ENCODE data around the gene PCDHGC4.

PCDHGC4 gene

DNA sequence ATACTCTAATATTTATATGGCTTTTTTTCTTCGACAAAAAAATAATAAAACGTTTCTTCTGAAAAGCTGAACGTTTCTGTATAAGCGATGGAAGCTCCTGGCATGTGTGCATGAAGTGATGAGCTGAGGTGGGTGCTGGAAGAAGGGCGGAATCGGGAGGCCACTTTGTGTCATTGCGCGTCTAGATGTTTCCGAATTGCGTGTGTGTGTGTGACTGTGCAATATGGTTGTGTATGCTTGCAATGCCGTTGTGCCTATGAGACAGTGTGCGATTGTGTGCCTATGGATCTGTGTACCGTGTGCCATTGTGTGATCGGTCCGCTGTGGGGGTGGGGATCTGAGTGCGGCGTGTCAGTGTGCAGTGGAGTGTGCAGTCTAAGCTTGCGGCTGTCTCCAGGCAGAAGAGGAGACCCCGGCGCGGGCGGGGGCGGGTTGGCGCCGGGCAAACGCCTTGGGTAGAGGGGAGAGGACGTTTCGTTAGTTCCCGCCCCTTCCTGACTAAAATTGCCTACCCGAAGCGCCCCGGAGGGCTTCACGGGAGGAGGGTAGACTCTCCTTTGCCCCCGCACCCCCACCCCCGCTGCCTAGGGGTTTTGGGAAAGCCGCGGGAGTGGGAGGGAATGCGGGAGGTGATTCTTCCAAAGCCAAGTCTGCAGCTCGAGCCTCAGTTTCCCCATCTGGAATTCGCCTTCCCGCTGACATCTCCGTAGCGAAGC, 28.2 kb downstream of the PCDHGC4 start:
- H2AFZ ChIP-seq (ENCODE audit: low read depth, low read length) = no peak overlapping the region
- peak overlapping the region; percentile 15 for H2BK15ac ChIP-seq (ENCODE audit: low read depth, poor library complexity, severe bottlenecking)
- peak overlapping the region; percentile 41 to 61 for H3K4me3 ChIP-seq (ENCODE audit: insufficient read depth in 1 of 2, low read depth in 1 of 2, low read length in 2 of 2)
- peak overlapping the region; percentile 12 to 73 for H2BK12ac ChIP-seq (ENCODE audit: low read length in 2 of 2)
- H3K4ac ChIP-seq (ENCODE audit: low read depth in 1 of 2, low read length in 2 of 2) = peak overlapping the region; percentile 81 to 96
- H3K27ac ChIP-seq (ENCODE audit: low read length, poor library complexity, severe bottlenecking) = peak overlapping the region; percentile 98
- peak overlapping the region; percentile 87 for H4K91ac ChIP-seq (ENCODE audit: low read length)
- H4K8ac ChIP-seq (ENCODE audit: low read length) = peak overlapping the region; percentile 98
- H3K9ac ChIP-seq (ENCODE audit: low read length) = peak overlapping the region; percentile 90
- H3K14ac ChIP-seq (ENCODE audit: low read length in 2 of 2) = peak overlapping the region in 1 of 2 experiments; percentile 90
- peaks cover 35 to 53% of the 10 kb centered on the region in 2 experiments for H3K36me3 ChIP-seq (ENCODE audit: control insufficient read depth in 1 of 2, insufficient read depth in 2 of 2, low read depth in 1 of 2, low read length in 2 of 2)
- peak overlapping the region; percentile 95 to 97 for H3K18ac ChIP-seq (ENCODE audit: low read depth in 1 of 2, low read length in 2 of 2)
- 2% methylated on average over 34 of the region's 43 CpGs for WGBS
- peak overlapping the region; percentile 96 for H2BK120ac ChIP-seq (ENCODE audit: low read depth, low read length)
- H3K79me1 ChIP-seq (replicated peaks; ENCODE audit: low read length, poor library complexity, severe bottlenecking) = peaks cover 15% of the 10 kb centered on the region
- peak; percentile 89 for DNase-seq
- peak overlapping the region; percentile 45 for H2AK5ac ChIP-seq (ENCODE audit: low read length, severe bottlenecking)
- H3K27me3 ChIP-seq (ENCODE audit: control insufficient read depth in 1 of 2, insufficient read depth in 1 of 2, low read length in 2 of 2) = no peaks in the 10 kb centered on the region
- peaks cover 55% of the 10 kb centered on the region for H3K4me1 ChIP-seq (ENCODE audit: control insufficient read depth, insufficient read depth, low read depth, low read length)
- H3K4me2 ChIP-seq (ENCODE audit: low read length, poor library complexity, severe bottlenecking) = peak overlapping the region; percentile 79
- H3K23ac ChIP-seq (ENCODE audit: low read length in 2 of 2) = peak overlapping the region in 1 of 2 experiments; percentile 10
- H2BK5ac ChIP-seq (ENCODE audit: low read depth, low read length, poor library complexity, severe bottlenecking) = peak overlapping the region; percentile 93
- no peaks in the 10 kb centered on the region for H3K9me3 ChIP-seq (ENCODE audit: control insufficient read depth, low read length)

DNA sequence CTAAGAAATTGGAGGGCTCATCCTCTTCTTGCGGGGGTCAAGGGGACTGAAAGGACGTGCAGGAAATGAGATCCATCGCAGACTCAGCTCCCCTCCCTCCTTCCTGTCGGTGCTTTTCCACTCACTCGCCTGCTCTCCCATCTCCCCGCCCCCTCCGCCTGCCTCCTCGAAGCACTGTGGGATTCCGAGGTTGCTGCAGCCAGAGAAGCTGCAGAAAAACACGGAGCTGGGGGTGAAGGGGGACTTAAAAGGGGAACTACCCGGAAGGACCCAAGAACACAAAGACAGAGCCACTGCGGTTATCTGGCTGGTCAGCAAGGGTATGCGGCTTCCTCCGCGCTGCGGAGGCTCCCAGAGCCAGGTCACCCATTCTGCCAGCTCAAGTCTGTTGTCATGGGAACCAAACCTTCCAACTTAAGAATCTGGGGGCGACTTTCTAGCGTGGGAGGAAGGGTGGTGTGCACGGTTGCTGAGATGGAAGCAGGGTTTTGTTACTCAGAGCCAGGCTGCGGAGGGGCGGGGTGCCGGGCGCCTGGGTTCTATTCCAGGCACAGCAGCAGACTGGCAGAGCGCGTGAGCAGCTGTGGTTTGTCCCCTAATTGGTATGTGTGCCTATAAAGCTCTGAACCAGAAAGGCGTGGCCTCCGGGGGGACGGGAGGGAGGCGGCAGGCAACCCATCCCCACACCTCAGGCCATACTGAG, 28.9 kb downstream of the PCDHGC4 start:
- peak overlapping the region in 1 of 2 experiments; percentile 28 for H3K14ac ChIP-seq (ENCODE audit: low read length in 2 of 2)
- H3K36me3 ChIP-seq (ENCODE audit: control insufficient read depth in 1 of 2, insufficient read depth in 2 of 2, low read depth in 1 of 2, low read length in 2 of 2) = peaks cover 40 to 59% of the 10 kb centered on the region in 2 experiments
- H4K91ac ChIP-seq (ENCODE audit: low read length) = peak overlapping the region; percentile 90
- under 1% methylated on average over 28 of the region's 29 CpGs for WGBS
- DNase-seq = peak; percentile 97
- peak overlapping the region; percentile 98 for H3K27ac ChIP-seq (ENCODE audit: low read length, poor library complexity, severe bottlenecking)
- peak overlapping the region; percentile 72 for H2AK5ac ChIP-seq (ENCODE audit: low read length, severe bottlenecking)
- H3K27me3 ChIP-seq (ENCODE audit: control insufficient read depth in 1 of 2, insufficient read depth in 1 of 2, low read length in 2 of 2) = no peaks in the 10 kb centered on the region
- H2BK12ac ChIP-seq (ENCODE audit: low read length in 2 of 2) = peak overlapping the region; percentile 15 to 32
- H3K23ac ChIP-seq (ENCODE audit: low read length in 2 of 2) = peak overlapping the region in 1 of 2 experiments; percentile 77
- H3K4me2 ChIP-seq (ENCODE audit: low read length, poor library complexity, severe bottlenecking) = peak overlapping the region; percentile 79
- no peaks in the 10 kb centered on the region for H3K9me3 ChIP-seq (ENCODE audit: control insufficient read depth, low read length)
- peaks cover 20% of the 10 kb centered on the region for H3K79me1 ChIP-seq (replicated peaks; ENCODE audit: low read length, poor library complexity, severe bottlenecking)
- H2BK5ac ChIP-seq (ENCODE audit: low read depth, low read length, poor library complexity, severe bottlenecking) = peak overlapping the region; percentile 93
- H3K9ac ChIP-seq (ENCODE audit: low read length) = peak overlapping the region; percentile 90
- H2AFZ ChIP-seq (ENCODE audit: low read depth, low read length) = peak overlapping the region; percentile 42
- H3K18ac ChIP-seq (ENCODE audit: low read depth in 1 of 2, low read length in 2 of 2) = peak overlapping the region; percentile 97 to 98
- H3K4me1 ChIP-seq (ENCODE audit: control insufficient read depth, insufficient read depth, low read depth, low read length) = peaks cover 51% of the 10 kb centered on the region
- H2BK120ac ChIP-seq (ENCODE audit: low read depth, low read length) = peak overlapping the region; percentile 96
- H3K4ac ChIP-seq (ENCODE audit: low read depth in 1 of 2, low read length in 2 of 2) = peak overlapping the region; percentile 96 to 98
- peak overlapping the region; percentile 41 to 61 for H3K4me3 ChIP-seq (ENCODE audit: insufficient read depth in 1 of 2, low read depth in 1 of 2, low read length in 2 of 2)
- peak overlapping the region; percentile 55 for H2BK15ac ChIP-seq (ENCODE audit: low read depth, poor library complexity, severe bottlenecking)
- peak overlapping the region; percentile 98 for H4K8ac ChIP-seq (ENCODE audit: low read length)

DNA sequence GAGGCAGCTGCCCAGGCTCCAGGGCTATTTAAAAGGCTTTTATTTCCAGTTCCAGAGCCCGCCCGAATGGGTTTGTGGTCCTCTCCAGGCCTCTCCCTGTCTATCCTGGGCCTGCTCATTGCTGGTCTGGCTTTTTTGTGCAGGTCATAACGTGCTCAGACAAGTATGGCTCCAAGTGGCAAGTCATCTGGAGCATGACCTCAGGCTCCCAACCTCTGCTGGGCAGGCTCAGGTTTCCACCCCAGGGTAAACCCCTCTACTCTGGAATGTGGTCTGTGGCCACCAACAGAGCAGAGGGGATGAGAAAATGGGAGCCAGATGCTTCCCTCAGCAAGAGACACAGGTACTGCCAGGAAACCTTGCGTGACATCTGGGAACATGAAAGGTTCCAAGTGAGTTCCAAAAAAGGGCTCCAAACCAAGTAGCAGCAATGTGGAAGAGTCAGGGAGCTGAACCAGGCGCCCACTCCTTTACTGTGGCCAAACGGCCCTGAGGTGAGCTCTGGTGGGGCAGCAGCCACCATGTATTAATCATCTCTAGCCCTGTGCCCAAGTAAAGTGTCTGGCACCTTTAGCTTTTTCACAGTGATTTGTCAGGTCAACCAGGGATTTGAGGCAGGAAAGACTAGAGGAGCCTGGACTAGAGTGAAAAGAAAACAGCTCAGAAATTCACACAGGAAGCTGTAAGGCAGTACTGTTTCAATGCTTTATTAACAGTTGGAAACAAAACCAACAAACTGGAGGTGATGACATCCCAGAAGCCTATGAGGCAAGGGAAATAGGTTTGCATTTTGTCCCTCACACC, 29.7 kb downstream of the PCDHGC4 start:
- H3K4me1 ChIP-seq (ENCODE audit: control insufficient read depth, insufficient read depth, low read depth, low read length) = peaks cover 46% of the 10 kb centered on the region
- DNase-seq = peak; percentile 55
- H3K14ac ChIP-seq (ENCODE audit: low read length in 2 of 2) = peak overlapping the region in 1 of 2 experiments; percentile 94
- WGBS = 34% methylated on average over 6 of the region's 6 CpGs
- H3K4me3 ChIP-seq (ENCODE audit: insufficient read depth in 1 of 2, low read depth in 1 of 2, low read length in 2 of 2) = peak overlapping the region in 1 of 2 experiments; percentile 61
- H2AK5ac ChIP-seq (ENCODE audit: low read length, severe bottlenecking) = peak overlapping the region; percentile 40
- H2BK12ac ChIP-seq (ENCODE audit: low read length in 2 of 2) = peak overlapping the region; percentile 32 to 95
- H3K79me1 ChIP-seq (replicated peaks; ENCODE audit: low read length, poor library complexity, severe bottlenecking) = peaks cover 23% of the 10 kb centered on the region
- H3K9me3 ChIP-seq (ENCODE audit: control insufficient read depth, low read length) = no peaks in the 10 kb centered on the region
- peak overlapping the region; percentile 44 for H2BK120ac ChIP-seq (ENCODE audit: low read depth, low read length)
- H3K4ac ChIP-seq (ENCODE audit: low read depth in 1 of 2, low read length in 2 of 2) = peak overlapping the region; percentile 50 to 98
- H2AFZ ChIP-seq (ENCODE audit: low read depth, low read length) = no peak overlapping the region
- peak overlapping the region in 1 of 2 experiments; percentile 37 for H3K23ac ChIP-seq (ENCODE audit: low read length in 2 of 2)
- peak overlapping the region; percentile 62 for H4K8ac ChIP-seq (ENCODE audit: low read length)
- H3K9ac ChIP-seq (ENCODE audit: low read length) = peak overlapping the region; percentile 90
- H3K36me3 ChIP-seq (ENCODE audit: control insufficient read depth in 1 of 2, insufficient read depth in 2 of 2, low read depth in 1 of 2, low read length in 2 of 2) = peaks cover 37 to 66% of the 10 kb centered on the region in 2 experiments
- no peaks in the 10 kb centered on the region for H3K27me3 ChIP-seq (ENCODE audit: control insufficient read depth in 1 of 2, insufficient read depth in 1 of 2, low read length in 2 of 2)
- peak overlapping the region; percentile 75 for H3K4me2 ChIP-seq (ENCODE audit: low read length, poor library complexity, severe bottlenecking)
- H3K27ac ChIP-seq (ENCODE audit: low read length, poor library complexity, severe bottlenecking) = peak overlapping the region; percentile 98
- peak overlapping the region; percentile 55 for H2BK15ac ChIP-seq (ENCODE audit: low read depth, poor library complexity, severe bottlenecking)
- H2BK5ac ChIP-seq (ENCODE audit: low read depth, low read length, poor library complexity, severe bottlenecking) = peak overlapping the region; percentile 90
- peak overlapping the region; percentile 90 for H4K91ac ChIP-seq (ENCODE audit: low read length)
- H3K18ac ChIP-seq (ENCODE audit: low read depth in 1 of 2, low read length in 2 of 2) = peak overlapping the region; percentile 97 to 98
